ENCODE data around the gene HTT. TPM values are rescaled to one million over a fixed set of nuclear protein-coding genes. Genes with fewer than 3 reads are reported as not detected.

HTT gene
- polyA plus RNA-seq, 1 donor from 2014 or later = 11.5 TPM

DNA sequence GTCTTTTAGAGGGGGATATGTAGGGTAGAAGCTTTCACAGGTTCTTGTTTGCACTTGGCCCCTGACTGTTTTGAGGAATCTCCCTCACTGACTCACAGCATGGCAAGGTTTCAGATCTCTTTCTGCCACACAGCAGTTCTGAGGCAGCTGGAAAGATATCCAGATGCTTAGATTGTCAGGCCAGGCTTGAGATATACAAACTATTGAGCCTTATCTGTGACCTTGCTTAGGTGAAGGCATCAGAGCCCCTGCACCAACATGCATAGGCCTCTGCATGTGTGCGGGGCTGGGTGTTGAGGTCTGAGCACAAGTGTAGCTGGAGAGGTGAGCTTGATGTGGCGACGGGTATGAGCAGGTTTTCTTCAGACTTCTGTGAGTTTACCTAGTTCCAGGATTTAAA lies 93.5 kb downstream of the HTT start:
- peaks cover 8% of the 10 kb centered on the region for H3K36me3 ChIP-seq (ENCODE audit: insufficient read depth, low read length)
- H3K79me2 ChIP-seq (replicated peaks; ENCODE audit: insufficient read depth, low read length) = peaks cover 3% of the 10 kb centered on the region
- no peak overlapping the region for H2AFZ ChIP-seq (ENCODE audit: low read depth, low read length)
- H3K9me2 ChIP-seq (ENCODE audit: insufficient read depth, low read length) = no peaks in the 10 kb centered on the region
- no peaks in the 10 kb centered on the region for H3K27me3 ChIP-seq (ENCODE audit: insufficient read depth, low read depth, low read length)
- H3K9ac ChIP-seq (ENCODE audit: low read length) = no peak overlapping the region
- no peaks in the 10 kb centered on the region for H3K9me3 ChIP-seq (ENCODE audit: low read length)
- no peaks in the 10 kb centered on the region for H3F3A ChIP-seq (ENCODE audit: insufficient read depth, low read length, poor library complexity, severe bottlenecking)
- no peak overlapping the region for H3K4me3 ChIP-seq (ENCODE audit: low read length)
- TF ChIP-seq, protein P1, sequence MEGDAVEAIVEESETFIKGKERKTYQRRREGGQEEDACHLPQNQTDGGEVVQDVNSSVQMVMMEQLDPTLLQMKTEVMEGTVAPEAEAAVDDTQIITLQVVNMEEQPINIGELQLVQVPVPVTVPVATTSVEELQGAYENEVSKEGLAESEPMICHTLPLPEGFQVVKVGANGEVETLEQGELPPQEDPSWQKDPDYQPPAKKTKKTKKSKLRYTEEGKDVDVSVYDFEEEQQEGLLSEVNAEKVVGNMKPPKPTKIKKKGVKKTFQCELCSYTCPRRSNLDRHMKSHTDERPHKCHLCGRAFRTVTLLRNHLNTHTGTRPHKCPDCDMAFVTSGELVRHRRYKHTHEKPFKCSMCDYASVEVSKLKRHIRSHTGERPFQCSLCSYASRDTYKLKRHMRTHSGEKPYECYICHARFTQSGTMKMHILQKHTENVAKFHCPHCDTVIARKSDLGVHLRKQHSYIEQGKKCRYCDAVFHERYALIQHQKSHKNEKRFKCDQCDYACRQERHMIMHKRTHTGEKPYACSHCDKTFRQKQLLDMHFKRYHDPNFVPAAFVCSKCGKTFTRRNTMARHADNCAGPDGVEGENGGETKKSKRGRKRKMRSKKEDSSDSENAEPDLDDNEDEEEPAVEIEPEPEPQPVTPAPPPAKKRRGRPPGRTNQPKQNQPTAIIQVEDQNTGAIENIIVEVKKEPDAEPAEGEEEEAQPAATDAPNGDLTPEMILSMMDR (IDR thresholded peaks at IDR 0.05; ENCODE audit: poor library complexity, severe bottlenecking) = no peak
- no peak for TF ChIP-seq TAF1 (IDR thresholded peaks at IDR 0.05; ENCODE audit: low read depth)
- no peak for TF ChIP-seq RAD21 (conservative IDR thresholded peaks at IDR 0.05)
- no peak for TF ChIP-seq MXI1 (conservative IDR thresholded peaks at IDR 0.05; ENCODE audit: poor library complexity, severe bottlenecking)
- TF ChIP-seq, protein P2, sequence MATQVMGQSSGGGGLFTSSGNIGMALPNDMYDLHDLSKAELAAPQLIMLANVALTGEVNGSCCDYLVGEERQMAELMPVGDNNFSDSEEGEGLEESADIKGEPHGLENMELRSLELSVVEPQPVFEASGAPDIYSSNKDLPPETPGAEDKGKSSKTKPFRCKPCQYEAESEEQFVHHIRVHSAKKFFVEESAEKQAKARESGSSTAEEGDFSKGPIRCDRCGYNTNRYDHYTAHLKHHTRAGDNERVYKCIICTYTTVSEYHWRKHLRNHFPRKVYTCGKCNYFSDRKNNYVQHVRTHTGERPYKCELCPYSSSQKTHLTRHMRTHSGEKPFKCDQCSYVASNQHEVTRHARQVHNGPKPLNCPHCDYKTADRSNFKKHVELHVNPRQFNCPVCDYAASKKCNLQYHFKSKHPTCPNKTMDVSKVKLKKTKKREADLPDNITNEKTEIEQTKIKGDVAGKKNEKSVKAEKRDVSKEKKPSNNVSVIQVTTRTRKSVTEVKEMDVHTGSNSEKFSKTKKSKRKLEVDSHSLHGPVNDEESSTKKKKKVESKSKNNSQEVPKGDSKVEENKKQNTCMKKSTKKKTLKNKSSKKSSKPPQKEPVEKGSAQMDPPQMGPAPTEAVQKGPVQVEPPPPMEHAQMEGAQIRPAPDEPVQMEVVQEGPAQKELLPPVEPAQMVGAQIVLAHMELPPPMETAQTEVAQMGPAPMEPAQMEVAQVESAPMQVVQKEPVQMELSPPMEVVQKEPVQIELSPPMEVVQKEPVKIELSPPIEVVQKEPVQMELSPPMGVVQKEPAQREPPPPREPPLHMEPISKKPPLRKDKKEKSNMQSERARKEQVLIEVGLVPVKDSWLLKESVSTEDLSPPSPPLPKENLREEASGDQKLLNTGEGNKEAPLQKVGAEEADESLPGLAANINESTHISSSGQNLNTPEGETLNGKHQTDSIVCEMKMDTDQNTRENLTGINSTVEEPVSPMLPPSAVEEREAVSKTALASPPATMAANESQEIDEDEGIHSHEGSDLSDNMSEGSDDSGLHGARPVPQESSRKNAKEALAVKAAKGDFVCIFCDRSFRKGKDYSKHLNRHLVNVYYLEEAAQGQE (IDR thresholded peaks at IDR 0.05; ENCODE audit: borderline replicate concordance) = no peak
- no peak for TF ChIP-seq POLR2AphosphoS5 (IDR thresholded peaks at IDR 0.05)
- H3K27ac ChIP-seq (ENCODE audit: low read length) = no peak overlapping the region
- H3K4me2 ChIP-seq (ENCODE audit: low read length) = no peak overlapping the region
- H4K20me1 ChIP-seq (ENCODE audit: insufficient read depth) = no peaks in the 10 kb centered on the region

DNA sequence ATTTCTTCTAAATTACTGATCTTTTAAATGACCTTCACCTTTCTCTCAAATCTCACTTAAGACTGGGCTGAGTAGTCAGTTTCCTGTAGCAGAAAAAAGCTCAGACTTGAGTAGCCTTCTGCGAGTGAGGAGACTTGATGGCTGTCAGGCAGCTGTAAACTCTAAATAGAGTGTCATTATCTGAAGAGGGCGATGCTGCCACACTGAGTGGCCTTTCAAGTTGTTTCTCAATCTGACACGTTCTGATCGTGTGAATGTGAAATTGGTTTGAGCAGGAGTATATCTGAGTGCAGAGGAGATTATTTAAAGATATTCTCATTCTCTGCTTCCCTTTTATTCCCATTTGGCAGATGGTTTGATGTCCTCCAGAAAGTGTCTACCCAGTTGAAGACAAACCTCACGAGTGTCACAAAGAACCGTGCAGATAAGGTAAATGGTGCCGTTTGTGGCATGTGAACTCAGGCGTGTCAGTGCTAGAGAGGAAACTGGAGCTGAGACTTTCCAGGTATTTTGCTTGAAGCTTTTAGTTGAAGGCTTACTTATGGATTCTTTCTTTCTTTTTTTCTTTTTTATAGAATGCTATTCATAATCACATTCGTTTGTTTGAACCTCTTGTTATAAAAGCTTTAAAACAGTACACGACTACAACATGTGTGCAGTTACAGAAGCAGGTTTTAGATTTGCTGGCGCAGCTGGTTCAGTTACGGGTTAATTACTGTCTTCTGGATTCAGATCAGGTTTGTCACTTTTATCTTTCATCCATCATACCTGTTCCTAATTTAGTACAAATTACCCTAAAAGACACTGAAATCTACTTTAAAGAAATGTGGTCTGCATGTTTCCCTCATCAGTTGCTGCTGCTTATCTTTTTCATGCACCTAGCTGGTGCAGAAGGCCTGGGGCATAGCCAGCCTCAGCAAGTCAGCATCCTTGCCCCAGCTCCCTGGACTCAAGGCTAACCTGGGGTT lies 100.2 kb downstream of the HTT start:
- no peaks in the 10 kb centered on the region for H3K9me3 ChIP-seq (ENCODE audit: low read length)
- H3K27me3 ChIP-seq (ENCODE audit: insufficient read depth, low read depth, low read length) = no peaks in the 10 kb centered on the region
- peaks cover 9% of the 10 kb centered on the region for H3K36me3 ChIP-seq (ENCODE audit: insufficient read depth, low read length)
- no peaks in the 10 kb centered on the region for H4K20me1 ChIP-seq (ENCODE audit: insufficient read depth)
- H3K27ac ChIP-seq (ENCODE audit: low read length) = peak overlapping the region; percentile 44
- TF ChIP-seq, protein P1 (IDR thresholded peaks at IDR 0.05; ENCODE audit: poor library complexity, severe bottlenecking) = no peak
- no peak for TF ChIP-seq TAF1 (IDR thresholded peaks at IDR 0.05; ENCODE audit: low read depth)
- peak; percentile 22 for TF ChIP-seq SMC3 (conservative IDR thresholded peaks at IDR 0.05; ENCODE audit: poor library complexity)
- TF ChIP-seq EZH2 (IDR thresholded peaks at IDR 0.05; ENCODE audit: borderline replicate concordance, insufficient read depth, low read length, poor library complexity, severe bottlenecking) = no peak
- TF ChIP-seq, protein P2 (IDR thresholded peaks at IDR 0.05; ENCODE audit: borderline replicate concordance) = peak; percentile 20
- TF ChIP-seq EP300 (conservative IDR thresholded peaks at IDR 0.05; ENCODE audit: poor library complexity, severe bottlenecking) = peak; percentile 87
- peak; percentile 34 for TF ChIP-seq RAD21 (conservative IDR thresholded peaks at IDR 0.05)
- no peak for TF ChIP-seq MXI1 (conservative IDR thresholded peaks at IDR 0.05; ENCODE audit: poor library complexity, severe bottlenecking)
- peak; percentile 59 for TF ChIP-seq POLR2AphosphoS5 (IDR thresholded peaks at IDR 0.05)
- H3F3A ChIP-seq (ENCODE audit: insufficient read depth, low read length, poor library complexity, severe bottlenecking) = no peaks in the 10 kb centered on the region
- H3K4me3 ChIP-seq (ENCODE audit: low read length) = no peak overlapping the region
- H3K9me2 ChIP-seq (ENCODE audit: insufficient read depth, low read length) = no peaks in the 10 kb centered on the region
- H3K79me2 ChIP-seq (replicated peaks; ENCODE audit: insufficient read depth, low read length) = no peaks in the 10 kb centered on the region
- H2AFZ ChIP-seq (ENCODE audit: low read depth, low read length) = no peak overlapping the region
- no peak overlapping the region for H3K9ac ChIP-seq (ENCODE audit: low read length)
- H3K4me2 ChIP-seq (ENCODE audit: low read length) = no peak overlapping the region
